ENCODE measurements around the gene HK2.
"Not testable (repeated sequence)": the region's sequence is repeated elsewhere in the genome, so short reads cannot be mapped to it uniquely, and the experiment has no call there.

HK2 gene

DNA sequence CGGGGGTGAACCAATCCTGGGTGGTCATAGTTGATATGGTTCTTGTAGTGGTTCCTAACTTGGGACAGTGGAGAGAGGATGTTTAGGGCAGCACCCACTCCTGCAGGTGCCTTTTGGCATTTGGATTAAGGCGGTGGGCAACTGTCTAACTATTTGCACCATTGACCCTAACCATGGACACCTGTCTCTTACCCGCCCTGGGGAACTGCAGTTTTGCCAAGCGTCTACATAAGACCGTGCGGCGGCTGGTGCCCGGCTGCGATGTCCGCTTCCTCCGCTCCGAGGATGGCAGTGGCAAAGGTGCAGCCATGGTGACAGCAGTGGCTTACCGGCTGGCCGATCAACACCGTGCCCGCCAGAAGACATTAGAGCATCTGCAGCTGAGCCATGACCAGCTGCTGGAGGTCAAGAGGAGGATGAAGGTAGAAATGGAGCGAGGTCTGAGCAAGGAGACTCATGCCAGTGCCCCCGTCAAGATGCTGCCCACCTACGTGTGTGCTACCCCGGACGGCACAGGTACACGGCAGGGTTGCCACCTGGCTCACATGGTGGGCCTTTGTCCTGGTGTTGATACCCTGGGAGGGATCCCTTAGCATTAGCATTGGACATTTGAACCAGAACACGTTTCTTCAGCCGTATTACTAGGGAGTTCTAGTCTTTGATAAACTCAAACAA, 46.3 kb downstream of the HK2 start:
- no peak for DNase-seq

DNA sequence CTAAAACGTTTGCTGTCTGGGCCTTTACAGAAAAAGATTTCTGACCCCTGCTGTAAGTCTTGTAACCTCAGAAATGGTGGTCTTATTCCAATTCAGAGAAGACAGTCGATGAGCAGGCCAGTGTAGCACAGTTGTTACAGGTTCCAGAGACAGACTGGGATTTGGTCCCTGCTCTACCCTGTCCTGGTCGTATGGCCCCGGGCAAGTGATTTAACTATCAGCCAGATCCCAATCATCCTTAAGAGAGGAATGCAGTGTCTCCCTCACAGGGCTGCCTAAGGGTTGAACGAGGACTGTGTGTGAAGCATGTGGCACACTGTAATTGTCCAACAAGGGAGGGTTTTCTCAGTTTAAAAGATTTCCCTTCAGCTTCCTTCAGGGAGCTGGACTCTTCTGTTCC, 47.2 kb downstream of the HK2 start:
- no peak for DNase-seq

DNA sequence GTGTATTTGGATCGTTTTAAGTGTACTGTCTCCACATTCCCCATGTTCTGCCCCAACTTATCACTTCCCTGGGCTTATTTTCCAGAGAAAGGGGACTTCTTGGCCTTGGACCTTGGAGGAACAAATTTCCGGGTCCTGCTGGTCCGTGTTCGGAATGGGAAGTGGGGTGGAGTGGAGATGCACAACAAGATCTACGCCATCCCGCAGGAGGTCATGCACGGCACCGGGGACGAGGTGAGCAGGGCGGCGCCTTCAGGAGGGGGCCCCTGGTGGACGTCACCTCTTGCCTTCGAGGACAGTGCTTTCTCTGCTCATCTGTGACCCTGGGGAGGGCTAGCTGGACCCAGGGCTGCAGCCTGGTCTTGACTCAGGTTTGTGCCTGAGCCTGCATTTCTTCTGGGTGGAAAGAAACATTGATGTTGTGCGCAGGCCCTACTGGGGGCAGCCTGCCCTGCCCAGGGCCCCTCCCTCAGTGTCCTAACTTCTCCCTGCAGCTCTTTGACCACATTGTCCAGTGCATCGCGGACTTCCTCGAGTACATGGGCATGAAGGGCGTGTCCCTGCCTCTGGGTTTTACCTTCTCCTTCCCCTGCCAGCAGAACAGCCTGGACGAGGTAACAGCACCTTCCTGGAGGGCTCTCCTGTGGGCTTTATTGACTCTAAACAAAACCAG, 47.8 kb downstream of the HK2 start:
- no peak for DNase-seq

DNA sequence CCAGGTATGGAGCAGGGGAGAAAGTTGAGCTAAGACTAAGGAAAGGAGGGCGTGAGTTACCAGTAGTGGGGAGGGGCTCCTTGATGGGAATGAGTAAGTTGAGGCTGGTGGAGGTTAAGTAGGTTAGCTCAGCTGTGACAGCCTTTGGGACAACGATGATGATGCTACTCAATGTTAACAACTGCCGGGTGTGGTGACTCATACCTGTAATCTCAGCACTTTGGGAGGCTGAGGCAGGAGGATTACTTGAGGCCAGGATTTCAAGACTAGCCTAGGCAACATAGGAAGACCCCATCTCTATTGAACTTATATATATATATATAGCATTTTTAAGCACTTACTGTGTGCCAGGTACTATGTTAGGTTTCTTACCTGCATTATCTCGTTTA, 48.4 kb downstream of the HK2 start:
- DNase-seq = no peak

DNA sequence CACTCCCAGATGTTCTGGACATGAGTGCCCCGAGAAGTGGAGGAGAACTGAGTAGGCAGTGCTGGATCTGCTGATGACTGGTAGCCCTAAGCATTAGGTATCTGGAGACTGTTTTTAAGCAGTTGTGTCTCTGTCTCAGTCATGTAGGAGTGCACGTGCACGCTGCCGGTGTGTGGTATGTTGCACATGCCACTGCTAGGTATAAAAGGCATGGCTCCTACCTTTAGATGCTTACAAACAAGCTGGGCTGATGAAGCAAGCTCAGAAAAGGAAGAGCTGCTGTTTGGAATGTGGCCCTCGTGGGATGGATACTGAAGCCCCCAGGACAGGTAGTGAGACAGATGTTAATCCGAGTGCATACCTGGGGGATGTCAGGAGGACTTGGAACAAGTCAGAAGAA, 49.1 kb downstream of the HK2 start:
- DNase-seq = no peak

DNA sequence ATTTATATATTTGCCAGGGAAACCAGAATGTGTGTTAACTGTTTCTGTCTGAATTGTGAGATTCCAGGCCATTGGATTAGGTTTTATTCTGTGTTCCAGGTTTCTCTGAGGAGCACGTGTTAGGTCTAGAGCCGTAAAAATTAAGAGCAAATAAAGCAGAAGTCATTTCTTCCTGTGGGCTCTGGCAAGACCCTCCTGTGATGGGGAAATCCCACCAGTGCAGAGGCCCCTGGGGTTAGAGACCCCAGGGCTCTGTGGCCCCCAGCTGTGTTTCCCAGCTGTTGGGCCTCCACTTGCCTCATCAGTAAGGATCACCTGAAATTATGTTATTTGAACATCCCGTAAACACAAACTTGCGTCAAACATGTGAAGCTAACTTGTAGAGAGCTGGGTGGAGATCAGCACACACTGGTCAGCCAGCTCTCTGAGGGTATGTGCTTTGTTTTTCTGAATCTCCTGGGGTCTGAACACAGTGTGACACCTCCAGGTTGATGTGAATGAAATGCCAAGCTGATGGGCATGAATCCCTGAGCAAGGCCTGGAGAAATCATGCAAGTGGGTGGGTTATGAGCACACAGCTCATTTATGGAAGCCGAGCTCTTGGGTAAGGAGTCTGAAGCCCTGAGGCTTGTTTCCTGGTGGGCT, 50.3 kb downstream of the HK2 start:
- DNase-seq = no peak

DNA sequence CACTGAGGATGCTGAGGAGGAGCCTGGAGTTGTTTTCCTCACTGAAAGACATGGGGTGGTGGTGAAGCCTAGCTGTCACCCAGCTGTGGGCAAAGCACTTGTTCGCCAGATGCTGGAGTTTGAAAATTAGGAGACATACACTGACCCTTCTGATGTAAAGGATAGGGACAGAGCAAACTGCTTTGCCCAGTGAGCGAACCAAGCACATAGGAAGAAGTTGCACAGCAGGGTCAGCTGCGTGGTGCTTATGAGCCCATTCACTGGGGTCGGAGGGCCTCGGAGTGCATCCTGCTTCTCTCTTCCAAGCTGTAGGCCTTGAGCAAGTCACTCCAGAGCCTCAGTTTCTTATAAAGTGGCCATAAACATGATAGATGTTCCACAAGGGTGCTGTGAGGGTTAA, 50.9 kb downstream of the HK2 start:
- DNase-seq = no peak

DNA sequence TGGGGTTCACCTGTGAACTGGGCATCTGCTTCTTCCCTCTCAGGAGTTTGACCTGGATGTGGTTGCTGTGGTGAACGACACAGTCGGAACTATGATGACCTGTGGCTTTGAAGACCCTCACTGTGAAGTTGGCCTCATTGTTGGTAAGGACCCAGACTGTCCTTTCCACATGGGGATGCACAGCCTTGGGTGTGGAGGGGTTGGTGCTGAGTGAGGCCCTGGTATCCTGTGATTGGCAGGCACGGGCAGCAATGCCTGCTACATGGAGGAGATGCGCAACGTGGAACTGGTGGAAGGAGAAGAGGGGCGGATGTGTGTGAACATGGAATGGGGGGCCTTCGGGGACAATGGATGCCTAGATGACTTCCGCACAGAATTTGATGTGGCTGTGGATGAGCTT, 52.3 kb downstream of the HK2 start:
- DNase-seq = no peak

DNA sequence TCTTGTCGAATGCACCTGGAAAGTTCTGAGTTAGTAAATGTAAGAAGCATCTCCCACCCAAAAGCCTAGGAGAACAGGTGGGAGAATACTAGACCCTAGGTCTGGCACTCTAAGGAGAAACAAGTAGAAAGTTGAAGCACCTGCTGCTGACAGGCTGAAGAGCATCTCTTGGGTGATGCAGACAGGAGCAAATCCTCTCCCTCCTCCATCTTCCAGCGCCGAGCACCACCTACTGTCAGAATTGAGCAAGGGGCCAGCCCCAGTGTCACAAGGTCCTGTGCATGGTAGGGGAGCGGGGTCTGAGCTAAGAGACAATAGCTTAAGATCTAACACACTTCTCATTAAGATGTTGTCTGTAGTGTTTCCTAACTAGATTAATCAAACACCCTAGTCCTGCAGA, 52.9 kb downstream of the HK2 start:
- DNase-seq = no peak

DNA sequence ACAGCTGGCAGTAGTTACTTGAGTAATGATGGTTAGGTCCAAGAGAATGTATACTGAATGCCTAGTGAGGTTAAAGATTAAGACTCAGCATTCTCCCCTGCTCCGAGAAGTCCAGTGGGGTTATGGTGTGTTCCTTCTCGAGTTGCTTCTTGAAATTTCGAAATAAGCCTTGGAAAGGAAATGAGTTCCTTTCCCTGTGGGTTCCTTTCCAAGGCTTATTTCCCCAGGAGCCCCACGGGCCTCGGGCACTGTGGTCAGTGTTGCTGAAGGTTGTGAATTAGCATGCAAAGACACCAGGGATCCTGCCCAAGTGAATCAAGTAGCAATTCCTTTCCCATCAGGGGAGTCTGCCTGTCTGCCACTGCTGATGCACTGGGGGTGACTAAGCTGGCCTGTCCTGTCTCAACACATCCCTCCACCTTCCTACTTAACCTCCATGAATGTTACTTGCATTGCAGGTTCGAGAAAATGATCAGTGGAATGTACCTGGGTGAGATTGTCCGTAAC, 53.6 kb downstream of the HK2 start:
- no peak for DNase-seq

DNA sequence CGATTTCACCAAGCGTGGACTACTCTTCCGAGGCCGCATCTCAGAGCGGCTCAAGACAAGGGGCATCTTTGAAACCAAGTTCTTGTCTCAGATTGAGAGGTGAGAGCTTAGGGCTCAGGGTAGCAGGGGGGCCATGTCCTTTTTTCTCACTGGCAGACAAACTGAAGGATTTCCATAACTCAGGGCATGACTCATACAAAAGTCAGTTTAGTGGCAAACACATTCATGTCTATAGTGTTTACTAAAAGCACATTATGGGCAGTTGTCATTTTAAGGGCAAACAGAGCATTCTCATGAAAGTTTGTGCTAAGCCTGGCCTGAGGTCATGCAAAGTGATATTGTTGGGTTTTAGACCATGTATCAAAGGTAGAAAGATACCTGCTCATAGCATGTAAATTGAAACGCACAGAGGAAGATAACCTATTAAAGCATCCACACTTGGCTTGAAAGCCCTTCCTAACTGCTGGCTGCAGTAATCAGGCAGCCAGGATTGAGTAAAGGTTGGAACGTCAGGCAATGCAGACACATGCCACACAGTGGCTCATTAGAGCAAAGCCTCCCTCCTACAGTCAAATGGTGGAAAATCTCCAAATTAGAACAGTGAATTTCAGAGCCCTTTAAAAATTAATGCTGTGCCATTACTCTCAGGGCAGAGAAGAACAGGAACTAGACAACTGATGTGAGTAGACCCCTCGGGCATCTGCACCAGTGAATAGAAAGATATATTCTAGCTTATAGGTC, 54.2 kb downstream of the HK2 start:
- DNase-seq = no peak

DNA sequence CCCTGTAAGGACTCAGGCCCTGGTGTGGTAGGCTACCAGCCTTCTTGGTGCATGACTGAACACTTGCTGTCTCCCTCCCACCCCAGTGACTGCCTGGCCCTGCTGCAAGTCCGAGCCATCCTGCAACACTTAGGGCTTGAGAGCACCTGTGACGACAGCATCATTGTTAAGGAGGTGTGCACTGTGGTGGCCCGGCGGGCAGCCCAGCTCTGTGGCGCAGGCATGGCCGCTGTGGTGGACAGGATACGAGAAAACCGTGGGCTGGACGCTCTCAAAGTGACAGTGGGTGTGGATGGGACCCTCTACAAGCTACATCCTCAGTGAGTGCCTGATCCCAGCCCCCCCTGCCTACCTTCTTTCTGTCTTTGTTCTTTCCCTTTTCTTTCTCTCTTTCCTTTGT, 55.2 kb downstream of the HK2 start:
- no peak for DNase-seq

DNA sequence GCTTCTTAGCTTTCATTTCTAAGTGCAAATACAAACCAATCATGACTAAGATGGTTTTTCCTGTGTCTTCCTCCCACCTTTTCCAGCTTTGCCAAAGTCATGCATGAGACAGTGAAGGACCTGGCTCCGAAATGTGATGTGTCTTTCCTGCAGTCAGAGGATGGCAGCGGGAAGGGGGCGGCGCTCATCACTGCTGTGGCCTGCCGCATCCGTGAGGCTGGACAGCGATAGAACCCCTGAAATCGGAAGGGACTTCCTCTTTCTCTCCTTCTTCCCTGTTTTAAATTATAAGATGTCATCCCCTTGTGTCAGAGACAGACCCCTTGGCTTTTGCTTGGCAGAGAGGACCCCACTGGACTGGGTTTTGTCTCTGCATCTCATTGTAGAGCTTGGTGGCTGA, 56.8 kb downstream of the HK2 start:
- no peak for DNase-seq

DNA sequence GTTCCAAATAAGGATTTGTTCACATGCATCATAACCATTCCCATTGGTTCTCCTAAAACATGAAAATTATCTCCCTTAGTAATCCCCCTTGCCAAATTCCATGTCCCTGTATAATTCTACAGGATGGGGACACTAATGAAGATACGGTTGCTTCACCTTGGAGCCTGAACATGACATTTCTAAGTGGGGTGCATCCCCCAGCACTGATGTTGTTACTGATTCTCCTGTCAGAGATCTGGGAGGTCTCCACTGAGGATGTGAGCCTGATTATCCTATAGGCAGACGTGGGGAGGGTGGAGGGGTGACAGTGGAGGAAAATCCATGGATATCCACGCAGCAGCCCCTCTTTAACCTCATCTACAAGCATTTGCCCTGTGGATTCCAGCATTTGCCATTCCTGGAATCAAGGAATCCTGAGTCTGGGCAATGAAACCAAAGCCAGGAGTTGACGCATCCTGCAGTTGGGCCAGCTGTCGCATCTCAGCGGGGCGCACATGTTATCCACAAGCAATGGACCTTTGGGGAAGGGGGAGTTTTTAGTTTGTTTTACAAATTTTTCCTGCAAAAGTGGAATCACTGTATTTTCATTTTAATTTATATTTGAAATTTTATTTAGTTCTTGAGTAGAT, 57.3 kb downstream of the HK2 start:
- DNase-seq = no peak

DNA sequence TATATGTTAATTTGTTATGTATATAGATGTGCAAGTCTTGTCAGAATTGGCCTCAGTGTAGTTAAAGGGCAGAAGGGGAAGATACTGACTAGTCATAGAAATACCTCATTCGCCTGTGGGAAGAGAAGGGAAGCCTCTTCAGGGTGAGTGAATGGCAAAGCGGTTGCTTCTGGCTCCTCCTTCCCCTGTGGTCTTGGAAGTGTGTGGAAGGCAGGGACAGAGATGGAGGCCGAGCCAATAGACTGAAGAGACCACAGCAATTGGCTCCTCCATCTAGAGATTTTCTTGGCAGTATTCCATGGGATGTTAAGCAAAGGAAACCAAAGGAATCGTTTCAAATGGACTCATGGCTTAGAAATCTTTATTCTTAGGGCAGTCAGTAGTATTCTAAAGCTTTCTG, 57.9 kb downstream of the HK2 start:
- DNase-seq = not testable (repeated sequence)

DNA sequence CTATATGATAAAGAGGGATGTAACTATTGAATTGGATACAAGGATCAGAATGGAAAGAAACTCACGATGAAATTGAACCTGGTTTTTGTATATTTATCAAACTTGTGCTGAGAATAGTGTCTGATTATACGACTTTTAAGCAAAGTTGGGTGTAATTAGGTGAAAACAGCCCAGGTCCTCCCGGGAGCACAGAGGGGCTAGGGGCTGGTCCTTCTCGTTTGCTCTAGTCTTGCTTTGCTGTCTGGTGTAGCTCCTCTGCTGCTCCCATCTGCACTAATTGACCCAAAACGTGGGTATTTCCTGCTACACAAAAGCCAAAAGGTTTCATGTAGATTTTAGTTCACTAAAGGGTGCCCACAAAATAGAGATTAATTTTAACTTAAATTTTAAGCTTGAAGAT, 58.7 kb downstream of the HK2 start:
- no peak for DNase-seq

DNA sequence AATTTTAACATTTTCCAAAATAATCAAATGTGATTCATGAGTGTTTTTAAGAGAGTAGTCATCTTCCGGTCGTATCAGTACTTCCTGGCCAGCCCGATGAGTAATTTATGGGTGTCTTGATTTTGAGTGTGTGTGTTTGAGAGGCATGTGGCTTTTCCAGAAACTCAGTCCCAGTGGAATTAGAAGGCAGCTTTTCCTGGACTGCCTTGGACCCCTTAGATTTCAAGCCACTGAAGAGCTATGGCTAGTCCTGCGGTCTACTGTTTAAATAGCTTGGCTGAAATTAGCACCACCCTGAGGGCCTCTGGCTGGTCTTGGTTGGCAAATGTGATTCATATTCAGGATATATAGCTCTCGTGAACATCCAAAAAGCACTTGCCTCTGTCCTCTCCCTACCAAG, 59.4 kb downstream of the HK2 start:
- DNase-seq = no peak

DNA sequence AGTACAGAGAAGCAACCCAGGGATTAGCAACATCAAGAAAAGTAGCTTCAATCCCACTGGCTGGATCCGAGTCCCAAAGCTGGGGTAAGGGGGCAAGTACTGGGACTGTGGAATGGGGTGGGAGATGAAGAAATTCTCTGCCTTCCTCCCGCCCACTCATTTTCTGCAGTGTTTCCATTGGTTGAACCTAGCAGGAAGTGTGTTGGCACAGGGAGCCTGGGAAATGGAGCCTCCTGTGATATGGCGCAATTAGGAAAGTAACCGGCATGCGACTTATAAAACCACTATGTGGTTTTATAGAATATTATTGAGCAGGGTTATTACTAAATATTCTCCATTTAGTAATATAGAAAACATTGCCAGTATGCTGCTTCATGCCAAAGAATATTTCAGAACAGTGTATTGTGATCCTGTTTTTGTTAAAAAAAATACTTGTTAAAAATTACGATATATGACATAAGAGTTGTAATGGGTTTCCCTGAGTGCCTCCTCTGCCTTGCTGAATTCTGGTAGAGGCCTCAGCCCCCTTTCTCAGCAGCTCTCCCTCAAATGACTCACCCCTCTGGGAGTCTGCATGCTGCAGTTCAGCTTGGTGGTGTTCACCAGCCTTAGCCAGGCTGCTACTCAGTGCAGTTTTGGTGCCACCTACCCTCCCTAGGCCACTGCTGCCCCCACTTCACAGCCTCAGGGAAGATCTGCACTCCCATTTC, 60.5 kb downstream of the HK2 start:
- no peak for DNase-seq

DNA sequence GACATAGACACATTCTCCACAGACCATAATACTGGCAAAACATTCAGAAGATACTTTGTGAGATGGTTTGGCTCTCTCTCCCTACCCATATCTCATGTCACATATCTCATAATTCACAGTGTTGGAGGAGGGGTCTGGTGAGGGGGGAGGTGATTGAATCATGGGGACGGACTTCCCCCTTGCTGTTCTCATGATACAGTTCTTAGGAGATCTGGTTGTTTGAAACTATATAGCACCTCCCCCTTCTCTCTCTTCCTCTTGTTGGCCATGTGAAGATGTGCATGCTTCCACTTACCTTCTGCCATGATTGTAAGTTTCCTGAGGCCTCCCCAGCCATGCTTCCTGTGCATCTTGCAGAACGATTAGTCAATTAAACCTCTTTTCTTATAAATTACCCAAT, 61.1 kb downstream of the HK2 start:
- no peak for DNase-seq

DNA sequence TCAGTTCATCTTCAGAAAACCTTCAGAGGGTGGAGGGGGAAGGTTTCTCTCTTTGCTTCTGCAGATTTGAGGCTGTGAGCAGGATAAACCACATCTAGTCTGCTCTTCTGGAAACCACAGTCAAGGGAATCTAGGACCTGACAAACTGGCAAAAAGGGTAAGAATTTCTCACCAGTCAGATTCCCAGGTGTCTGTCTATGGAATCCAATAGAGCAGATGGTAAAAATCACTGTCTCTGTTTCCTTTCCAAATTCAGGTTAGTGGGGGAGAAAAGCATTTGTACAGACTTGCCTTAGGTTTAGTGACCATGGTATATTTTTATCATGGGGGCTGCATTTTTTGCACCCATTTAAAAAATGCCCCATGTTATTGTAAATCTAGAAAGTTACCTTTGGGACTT, 62.3 kb downstream of the HK2 start:
- DNase-seq = no peak

DNA sequence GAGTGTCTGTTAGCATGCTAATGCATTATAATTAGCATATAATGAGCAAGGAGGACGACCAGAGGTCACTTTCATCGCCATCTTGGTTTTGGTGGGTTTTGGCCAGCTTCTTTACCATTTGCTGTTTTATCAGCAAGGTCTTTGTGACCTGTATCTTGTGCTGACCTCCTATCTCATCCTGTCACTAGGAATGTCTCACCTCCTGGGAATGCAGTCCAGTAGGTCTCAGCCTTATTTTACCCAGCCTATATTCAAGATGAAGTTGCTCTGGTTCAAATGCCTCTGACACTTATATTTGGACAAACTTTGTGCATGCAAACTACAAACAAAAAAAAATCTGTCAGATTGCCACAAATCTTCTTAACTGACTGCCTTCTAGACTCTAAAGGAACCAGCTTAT, 66.3 kb downstream of the HK2 start:
- not testable (repeated sequence) for DNase-seq

DNA sequence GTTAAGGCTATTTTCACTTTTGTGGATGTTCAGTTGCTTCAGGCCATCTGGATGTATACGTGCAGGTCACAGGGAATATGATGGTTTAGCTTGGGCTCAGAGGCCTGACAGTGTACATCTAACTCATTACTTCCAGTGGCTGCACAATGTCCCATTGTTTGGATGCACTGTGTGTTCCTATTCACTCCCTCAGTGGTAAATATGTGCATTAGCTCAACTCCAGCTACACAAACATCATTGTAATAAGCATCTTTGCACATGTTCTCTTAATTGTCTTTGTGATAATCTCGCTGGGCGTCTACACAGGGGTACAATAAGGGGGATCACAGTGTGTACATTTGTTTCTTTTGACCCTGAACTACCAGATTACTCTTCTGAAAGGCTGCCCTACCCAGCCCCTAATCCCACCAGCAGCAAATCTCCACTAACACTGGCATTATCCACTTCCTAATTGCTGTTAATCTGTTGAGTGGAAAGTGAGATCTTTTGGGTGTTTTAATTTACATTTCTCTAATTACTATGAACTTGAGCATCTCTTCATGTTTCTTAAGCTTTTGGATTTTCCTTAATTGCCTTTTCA, 68.4 kb downstream of the HK2 start:
- DNase-seq = peak; percentile 30

All from NCI-H345 (cell line).